HFFc6 (cell line): ENCODE measurements around the gene KCNJ16. TPM values are rescaled to one million over a fixed set of nuclear protein-coding genes. Genes with fewer than 3 reads are reported as not detected.
A peak's percentile ranks its signal among the peaks of the same experiment; 100 is the strongest.
"Not testable (repeated sequence)": the region's sequence is repeated elsewhere in the genome, so short reads cannot be mapped to it uniquely, and the experiment has no call there.

ENCODE experiments used
- DNase-seq: peaks from one replicate; pipeline ENCODE4 v3.0.0-alpha.2; 2018
- H3K27ac Mint-ChIP-seq: 2 replicates; pipeline ENCODE4 v1.8.0; 2020; ENCODE audit warnings: mild to moderate bottlenecking, mixed read lengths
- H3K27me3 Mint-ChIP-seq: 2 replicates; pipeline ENCODE4 v1.8.0; 2021; ENCODE audit warnings: mild to moderate bottlenecking, moderate library complexity, mixed read lengths; ENCODE audit not compliant: insufficient read depth
- H3K36me3 Mint-ChIP-seq: 2 replicates; pipeline ENCODE4 v1.8.0; 2021; ENCODE audit warnings: low read depth, mixed read lengths
- H3K4me1 Mint-ChIP-seq: 2 replicates; pipeline ENCODE4 v1.8.0; 2020; ENCODE audit warnings: low read depth, mixed read lengths
- H3K4me3 Mint-ChIP-seq: 2 replicates; pipeline ENCODE4 v1.8.0; 2020; ENCODE audit warnings: mild to moderate bottlenecking, moderate library complexity, mixed read lengths
- H3K9me3 Mint-ChIP-seq: 2 replicates; pipeline ENCODE4 v1.8.0; 2020; ENCODE audit warnings: mild to moderate bottlenecking, mixed read lengths
- CTCF ChIP-seq: fragments of 200-600 bp; sonication (generic); IDR thresholded peaks from 2 replicates; pipeline ENCODE4 v1.5.0; 2021; ENCODE audit warnings: antibody characterized with exemption, mild to moderate bottlenecking
- total RNA-seq, 6 experiments: library from RNA; stranded (reverse); fragmentation: NEBNext Ultra II Directional; extraction: Animal tissue kit (Norgen Biotek cat#: 25700); gene quantifications; 2 replicates in 1 of 6; 3 replicates in 5 of 6; pipeline ENCODE4 v1.2.3, GENCODE V29; 2021

The KCNJ16 gene
- total RNA-seq, 6 experiments from 2014 or later: not detected

- H3K36me3 Mint-ChIP-seq: no peaks in the 10 kb centered on the region
- H3K27ac Mint-ChIP-seq: no peak overlapping the region
- no peak overlapping the region for H3K4me3 Mint-ChIP-seq
- H3K27me3 Mint-ChIP-seq: no peaks in the 10 kb centered on the region
- H3K9me3 Mint-ChIP-seq: no peaks in the 10 kb centered on the region
- no peak for DNase-seq
- TF ChIP-seq CTCF: no peak
- H3K4me1 Mint-ChIP-seq: no peaks in the 10 kb centered on the region
These were observed 41.9 kb upstream of the KCNJ16 start for GRCh38 chr17:70033165-70033564.

GRCh38 chr17:70034158-70034557 lies 40.9 kb upstream of the KCNJ16 start:
- DNase-seq: no peak
- Mint-ChIP-seq H3K4me3 (no peak overlapping the region), H3K36me3 (no peaks in the 10 kb centered on the region), H3K27me3 (no peaks in the 10 kb centered on the region), H3K4me1 (no peaks in the 10 kb centered on the region), H3K27ac (no peak overlapping the region), H3K9me3 (no peaks in the 10 kb centered on the region)
- TF ChIP-seq CTCF: no peak

- Mint-ChIP-seq H3K9me3 (no peaks in the 10 kb centered on the region), H3K4me1 (no peaks in the 10 kb centered on the region), H3K4me3 (no peak overlapping the region), H3K27me3 (peaks cover 1% of the 10 kb centered on the region; the same call in 1 of the 2 replicates), H3K36me3 (no peaks in the 10 kb centered on the region), H3K27ac (no peak overlapping the region)
- no peak for TF ChIP-seq CTCF
- DNase-seq: no peak
These were observed 37.5 kb upstream of the KCNJ16 start for GRCh38 chr17:70037498-70037897.

GRCh38 chr17:70040336-70040735 lies 34.7 kb upstream of the KCNJ16 start:
- Mint-ChIP-seq H3K36me3 (no peaks in the 10 kb centered on the region), H3K9me3 (no peaks in the 10 kb centered on the region), H3K4me1 (no peaks in the 10 kb centered on the region), H3K4me3 (no peak overlapping the region), H3K27me3 (peaks cover 1% of the 10 kb centered on the region; the same call in 1 of the 2 replicates), H3K27ac (no peak overlapping the region)
- no peak for DNase-seq
- TF ChIP-seq CTCF: no peak

GRCh38 chr17:70041061-70041460 lies 34.0 kb upstream of the KCNJ16 start:
- no peak for TF ChIP-seq CTCF
- no peaks in the 10 kb centered on the region for H3K9me3 Mint-ChIP-seq
- H3K4me1 Mint-ChIP-seq: no peaks in the 10 kb centered on the region
- no peak overlapping the region for H3K27ac Mint-ChIP-seq
- peak overlapping the region; percentile 38; the same call in 1 of the 2 replicates for H3K4me3 Mint-ChIP-seq
- H3K36me3 Mint-ChIP-seq: no peaks in the 10 kb centered on the region
- H3K27me3 Mint-ChIP-seq: peaks cover 1% of the 10 kb centered on the region; the same call in 1 of the 2 replicates
- DNase-seq: no peak

GRCh38 chr17:70041540-70041939 lies 33.5 kb upstream of the KCNJ16 start:
- H3K36me3 Mint-ChIP-seq: no peaks in the 10 kb centered on the region
- no peak overlapping the region for H3K27ac Mint-ChIP-seq
- peak overlapping the region; percentile 29; the same call in 1 of the 2 replicates for H3K4me3 Mint-ChIP-seq
- no peaks in the 10 kb centered on the region for H3K9me3 Mint-ChIP-seq
- H3K4me1 Mint-ChIP-seq: no peaks in the 10 kb centered on the region
- no peak for TF ChIP-seq CTCF
- peaks cover 1% of the 10 kb centered on the region; the same call in 1 of the 2 replicates for H3K27me3 Mint-ChIP-seq
- DNase-seq: no peak

- H3K9me3 Mint-ChIP-seq, H3K36me3 Mint-ChIP-seq, H3K27me3 Mint-ChIP-seq, H3K4me3 Mint-ChIP-seq, H3K27ac Mint-ChIP-seq, DNase-seq: not testable (repeated sequence)
- H3K4me1 Mint-ChIP-seq: peaks cover 10% of the 10 kb centered on the region
These were observed 29.2 kb upstream of the KCNJ16 start for GRCh38 chr17:70045780-70046179.
